ENCODE results near the gene SGCA.

SGCA gene

GRCh38 chr17:50149417-50150353 lies 16.1 kb upstream of the SGCA start:
- DNase-seq (ENCODE audit: low spot score): no peak

GRCh38 chr17:50150354-50151040 lies 15.3 kb upstream of the SGCA start, which contains the start of gene PPP1R9B:
TSS of gene PPP1R9B (minus strand) at chr17:50150677. CDS start at chr17:50150513, 164 bp downstream.
- DNase-seq (ENCODE audit: low spot score): no peak

DNA sequence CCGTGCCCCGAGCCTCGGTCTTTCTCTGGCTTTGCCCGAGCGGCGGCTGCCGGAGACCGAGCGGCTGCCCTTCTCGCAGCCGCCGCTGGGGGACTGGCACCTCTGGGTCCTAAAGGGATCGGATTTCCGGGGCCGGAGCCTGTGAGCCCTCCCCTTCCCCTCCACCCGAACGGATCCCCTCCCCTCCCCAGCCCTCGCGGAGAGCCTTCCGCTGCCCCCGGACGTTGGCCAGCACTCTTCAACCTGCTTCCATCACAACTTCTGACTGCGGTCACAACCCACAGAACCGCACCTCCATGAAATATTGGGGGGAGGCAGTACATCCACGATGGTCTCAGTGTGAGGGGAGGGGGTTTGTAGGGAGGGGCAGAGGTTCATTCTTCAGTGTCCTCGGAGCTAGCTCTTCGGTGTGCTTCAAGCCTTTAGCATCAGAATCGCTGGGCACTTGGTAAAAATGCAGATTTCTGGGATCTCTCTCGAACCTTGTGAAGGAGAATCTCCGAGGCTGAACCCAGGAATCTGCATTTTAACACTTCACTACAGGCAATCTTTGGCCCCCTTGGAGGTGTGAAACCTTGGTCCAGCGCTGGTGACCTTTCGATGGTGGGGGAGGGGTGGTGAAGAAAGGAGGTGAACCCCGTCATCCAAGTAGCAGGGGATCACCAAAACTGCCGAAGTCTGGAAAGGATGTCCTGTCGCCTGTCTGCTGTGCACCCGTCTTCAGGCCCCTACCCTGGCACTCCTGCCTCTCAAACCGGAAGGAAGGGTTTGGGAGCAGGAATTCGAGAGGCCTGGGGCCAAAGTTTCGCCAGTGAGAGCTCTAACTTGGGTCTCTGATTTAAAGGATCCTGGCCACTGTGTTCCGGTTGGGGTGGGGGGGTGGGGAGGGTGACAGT lies 14.5 kb upstream of the SGCA start:
- peak; percentile 90 for DNase-seq (ENCODE audit: low spot score)

DNA sequence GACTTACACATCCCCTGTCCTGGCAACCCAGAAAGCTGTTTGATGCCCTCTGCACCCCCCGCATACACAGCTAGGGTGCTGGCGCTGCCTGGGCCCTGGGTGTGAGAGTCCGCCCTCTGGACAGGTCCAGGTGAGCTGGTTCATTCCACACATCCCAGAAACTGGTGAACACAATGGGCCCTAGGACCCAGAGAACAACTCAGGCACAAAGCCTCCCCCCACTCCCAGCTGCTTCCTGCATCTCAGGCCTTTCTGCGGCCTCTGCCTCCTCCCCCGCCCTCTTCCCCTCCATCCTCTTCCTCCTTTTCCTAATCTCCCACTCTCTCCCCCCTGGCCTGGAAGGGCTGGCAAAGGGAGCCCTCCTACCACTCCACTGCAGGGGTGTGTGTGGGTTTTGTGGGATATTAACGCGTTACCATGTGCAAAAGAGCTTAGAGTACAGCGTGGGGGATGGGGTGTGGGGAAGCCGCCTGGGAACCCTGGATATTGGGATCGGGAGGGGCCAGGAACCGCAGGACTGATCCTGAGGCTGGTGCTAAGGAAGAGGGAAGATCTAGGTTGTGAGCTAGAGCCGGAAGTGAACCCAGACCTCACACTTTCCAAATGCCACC lies 13.8 kb upstream of the SGCA start:
- peak; percentile 89 for DNase-seq (ENCODE audit: low spot score)

- DNase-seq (ENCODE audit: low spot score): no peak
Observed at GRCh38 chr17:50152736-50153135, 13.1 kb upstream of the SGCA start.

DNA sequence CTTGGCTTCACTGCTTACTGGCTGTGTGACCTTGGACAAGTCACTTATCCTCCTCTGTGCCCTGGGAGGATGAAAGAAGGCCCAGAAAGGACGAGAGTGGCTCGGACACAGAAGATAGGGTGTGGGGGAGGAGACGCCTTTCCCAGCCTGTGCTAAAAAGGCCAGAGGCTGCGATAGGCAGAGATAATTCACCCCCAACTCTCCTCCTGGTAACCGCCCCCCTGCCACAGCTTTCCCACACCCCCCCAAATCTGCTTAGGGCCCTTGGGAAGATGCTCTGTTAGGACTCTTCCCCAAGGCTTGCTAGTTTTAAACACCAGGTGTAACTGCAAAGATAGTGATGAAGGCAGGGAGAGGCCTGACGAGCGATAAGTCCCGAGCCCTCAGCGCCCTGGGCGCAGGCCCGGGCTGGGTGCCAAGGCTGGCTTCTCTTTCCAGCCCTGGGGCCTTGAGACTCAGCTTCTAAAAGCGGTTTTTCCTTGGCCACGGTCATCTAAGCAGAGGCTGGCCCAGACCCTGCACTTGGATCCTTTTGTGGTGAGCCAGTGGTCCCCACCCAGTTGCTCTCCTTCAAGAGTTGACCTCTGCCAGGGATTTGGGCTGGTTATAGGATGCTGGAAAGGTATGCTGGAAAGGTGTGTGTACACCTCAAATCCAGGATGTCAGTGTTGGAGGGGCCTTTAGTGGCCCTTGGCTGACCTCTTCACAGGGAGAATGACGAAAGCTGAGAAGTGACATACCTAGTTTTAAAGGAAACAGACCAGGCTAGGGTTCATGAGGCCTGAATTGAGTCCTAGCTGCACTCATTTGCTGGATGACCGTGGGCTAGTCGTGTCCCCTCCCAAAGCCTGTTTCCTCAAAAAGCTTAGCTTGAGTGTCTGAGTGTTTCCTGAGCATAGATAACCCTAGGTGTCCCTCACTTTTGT lies 11.9 kb upstream of the SGCA start:
- DNase-seq (ENCODE audit: low spot score): no peak

GRCh38 chr17:50154604-50155003 lies 11.2 kb upstream of the SGCA start:
- DNase-seq (ENCODE audit: low spot score): no peak

- DNase-seq (ENCODE audit: low spot score): no peak
Observed at GRCh38 chr17:50155115-50155819, 10.5 kb upstream of the SGCA start.

DNA sequence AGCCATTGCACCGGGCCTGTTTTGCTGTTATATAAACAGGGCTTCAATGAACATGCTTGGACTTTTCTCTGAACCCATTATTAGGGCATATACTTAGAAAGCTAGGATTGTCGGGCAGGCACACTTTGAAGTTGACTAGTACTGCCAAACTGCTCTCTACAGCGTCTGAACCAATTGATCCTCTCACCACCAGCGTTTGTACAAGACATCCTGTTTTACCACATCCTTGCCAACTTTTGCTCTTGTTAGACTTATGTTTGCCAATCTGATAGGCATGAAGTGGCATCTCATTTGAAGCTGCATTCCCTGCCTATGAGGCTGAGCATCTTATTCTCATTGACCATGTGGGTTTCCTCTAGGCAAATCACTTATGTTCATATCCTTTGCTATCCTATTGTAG lies 7.9 kb upstream of the SGCA start:
- DNase-seq (ENCODE audit: low spot score): no peak

- peak; percentile 99 for DNase-seq (ENCODE audit: low spot score)
Observed at GRCh38 chr17:50161023-50161910, 4.5 kb upstream of the SGCA start.

- no peak for DNase-seq (ENCODE audit: low spot score)
Observed at GRCh38 chr17:50161911-50162288, 3.9 kb upstream of the SGCA start.

DNA sequence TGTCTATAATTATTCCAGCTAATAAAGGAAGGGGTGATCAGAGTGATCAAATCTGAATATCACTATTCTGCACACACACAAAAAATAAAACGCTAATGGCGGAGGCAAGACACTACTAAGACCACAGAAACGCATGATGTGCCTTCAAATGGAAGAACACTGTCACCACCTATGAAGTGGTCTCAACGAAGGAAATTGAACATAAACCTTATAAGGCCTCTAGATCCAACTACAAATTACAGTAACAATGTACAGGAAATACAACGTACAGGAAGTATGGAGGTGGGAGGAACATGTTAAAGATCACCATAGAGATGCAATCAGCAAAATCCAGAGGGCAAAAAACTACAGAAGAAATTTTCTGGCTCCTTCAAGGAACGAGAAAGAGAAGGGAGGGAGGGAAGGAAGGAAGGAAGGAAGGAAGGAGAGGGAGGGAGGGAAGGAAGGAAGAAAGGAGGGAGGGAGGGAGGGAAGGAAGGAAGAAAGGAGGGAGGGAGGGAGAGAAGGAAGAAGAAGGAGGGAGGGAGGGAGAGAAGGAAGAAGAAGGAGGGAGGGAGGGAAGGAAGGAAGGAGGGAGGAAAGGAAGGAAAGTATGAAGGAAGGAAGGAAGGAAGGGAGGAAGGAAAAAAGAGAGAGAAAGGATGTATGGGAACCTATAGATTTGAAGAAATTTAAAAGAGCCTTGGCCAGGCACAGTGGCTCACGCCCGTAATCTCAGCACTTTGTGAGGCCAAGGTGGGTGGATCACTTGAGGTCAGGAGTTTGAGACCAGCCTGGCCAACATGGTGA lies 3.1 kb upstream of the SGCA start:
- DNase-seq (ENCODE audit: low spot score): no peak

- DNase-seq (ENCODE audit: low spot score): no peak
Observed at GRCh38 chr17:50163843-50164696, 1.7 kb upstream of the SGCA start.

DNA sequence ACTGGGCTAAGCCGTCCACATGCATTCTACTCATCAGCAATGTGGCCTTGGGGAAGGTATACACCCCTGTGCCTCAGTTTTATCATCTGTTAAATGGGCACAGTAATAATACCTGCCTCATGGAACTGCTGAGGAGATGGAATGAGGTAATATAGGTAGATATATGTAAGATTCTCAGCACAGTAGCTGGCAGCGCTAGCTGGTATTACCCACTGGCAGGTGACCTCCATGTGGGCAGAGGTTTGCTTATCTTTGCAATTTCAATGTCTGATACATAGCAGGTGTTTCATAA lies 1.2 kb upstream of the SGCA start:
- DNase-seq (ENCODE audit: low spot score): no peak

DNA sequence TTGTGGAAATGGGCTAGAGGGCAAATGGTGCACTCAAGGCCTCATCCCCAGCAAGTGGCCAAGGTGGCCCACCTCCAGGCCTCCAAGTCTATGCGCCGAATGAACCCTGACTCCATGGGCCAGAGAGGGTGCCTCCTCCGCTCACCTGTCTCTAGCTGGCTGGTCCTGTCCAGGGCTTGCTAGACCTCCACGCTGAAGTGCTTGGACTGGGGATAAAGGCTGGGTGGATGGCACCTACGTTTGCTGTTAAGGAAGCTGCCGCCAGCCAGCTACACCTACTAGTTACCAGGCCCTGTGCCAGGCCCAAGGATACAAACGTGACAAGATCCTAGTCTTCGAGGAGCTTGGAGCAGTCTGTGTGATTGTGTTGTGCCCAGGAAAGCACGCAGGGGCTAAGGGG lies 739 bp upstream of the SGCA start:
- no peak for DNase-seq (ENCODE audit: low spot score)

- DNase-seq (ENCODE audit: low spot score): no peak
Observed at GRCh38 chr17:50165466-50165865, 339 bp upstream of the SGCA start.

- DNase-seq (ENCODE audit: low spot score): no peak
Observed at GRCh38 chr17:50166518-50167181, 845 bp downstream of the SGCA start.

All from COLO829 (cell line).